H1 (cell line): Measurements from ENCODE around the gene RCBTB1. TPM values are rescaled to one million over a fixed set of nuclear protein-coding genes. Genes with fewer than 3 reads are reported as not detected.

ENCODE experiments used
- CTCF ChIA-PET: fragments of 300-600 bp; sonication (Branson Sonifier 250); formaldehyde crosslinking; loops from one replicate; lab custom pipeline; 2021; ENCODE audit not compliant: partially characterized antibody; lab: Charles Lee
- POLR2A ChIA-PET: fragments of 300-600 bp; sonication (Branson Sonifier 250); formaldehyde crosslinking; loops from one replicate; lab custom pipeline; 2021; ENCODE audit warnings: inconsistent platforms; ENCODE audit not compliant: partially characterized antibody; lab: Charles Lee
- DNase-seq, 2 experiments: peaks; one replicate each; pipeline versions ENCODE4 v3.0.0 to v3.0.0-alpha.2; 2010 to 2022; ENCODE audit warnings: low spot score in 2 of 2, low read depth in 1 of 2, mixed read lengths in 1 of 2
- FAIRE-seq: peaks from 2 replicates; lab custom pipeline; 2011; peaks lifted over from hg19 to GRCh38; lab: Jason Lieb, UNC
- H2AFZ ChIP-seq: 2 replicates; pipeline ENCODE4 v1.8.1; 2012; ENCODE audit warnings: low read length, inconsistent platforms
- H2AK5ac ChIP-seq: 2 replicates; pipeline ENCODE4 v1.6.1; 2013; ENCODE audit warnings: low read depth, low read length
- H2BK120ac ChIP-seq: replicated peaks from 2 replicates; pipeline ENCODE3; 2013; ENCODE audit warnings: low read depth, low read length, inconsistent platforms
- H2BK12ac ChIP-seq: 2 replicates; pipeline ENCODE4 v1.6.1; 2013; ENCODE audit warnings: low read depth, low read length
- H2BK15ac ChIP-seq: 2 replicates; pipeline ENCODE4 v1.6.1; 2013; ENCODE audit warnings: low read length
- H2BK20ac ChIP-seq: 2 replicates; pipeline ENCODE4 v1.6.1; 2013; ENCODE audit warnings: low read length
- H2BK5ac ChIP-seq: 2 replicates; pipeline ENCODE4 v1.6.1; 2013; ENCODE audit warnings: low read depth, low read length
- H3K14ac ChIP-seq: 2 replicates; pipeline ENCODE4 v1.6.1; 2013; ENCODE audit warnings: inconsistent platforms; ENCODE audit not compliant: insufficient read length
- H3K18ac ChIP-seq: 2 replicates; pipeline ENCODE4 v1.6.1; 2013; ENCODE audit warnings: low read length; ENCODE audit errors: extremely low read depth
- H3K23ac ChIP-seq: 2 replicates; pipeline ENCODE4 v1.6.1; 2013; ENCODE audit warnings: inconsistent platforms; ENCODE audit not compliant: insufficient read length
- H3K23me2 ChIP-seq: 2 replicates; pipeline ENCODE4 v1.6.1; 2013; ENCODE audit warnings: low read depth, low read length
- H3K27ac ChIP-seq: 2 replicates; pipeline ENCODE4 v1.6.1; 2011; ENCODE audit warnings: low read depth, low read length, inconsistent platforms
- H3K27me3 ChIP-seq, 4 experiments: replicated peaks in 1 of 4; 1 replicate in 1 of 4; 2 replicates in 3 of 4; pipeline versions ENCODE4 v1.6.1 to v1.8.1; 2011 to 2013; ENCODE audit warnings: low read length in 3 of 4, mild to moderate bottlenecking in 3 of 4, inconsistent platforms in 2 of 4, mixed read lengths in 2 of 4, moderate library complexity in 1 of 4; ENCODE audit not compliant: control insufficient read depth in 3 of 4, insufficient read depth in 3 of 4; ENCODE audit errors: extremely low read depth in 1 of 4
- H3K36me3 ChIP-seq, 4 experiments: 2 replicates each; pipeline versions ENCODE4 v1.6.1 to v1.8.1; 2011 to 2013; ENCODE audit warnings: mild to moderate bottlenecking in 4 of 4, low read length in 3 of 4, moderate library complexity in 2 of 4, control low read depth in 1 of 4, inconsistent platforms in 1 of 4; ENCODE audit not compliant: insufficient read depth in 4 of 4, control insufficient read depth in 2 of 4
- H3K4ac ChIP-seq: replicated peaks from 2 replicates; pipeline ENCODE3; 2013; ENCODE audit warnings: low read length, low read depth, mixed read lengths, inconsistent platforms; ENCODE audit not compliant: insufficient read length
- H3K4me1 ChIP-seq, 4 experiments: replicated peaks in 1 of 4; 1 replicate in 1 of 4; 2 replicates in 3 of 4; pipeline versions ENCODE4 v1.6.1 to v1.8.1; 2011 to 2013; ENCODE audit warnings: low read length in 3 of 4, inconsistent platforms in 2 of 4, mixed read lengths in 1 of 4; ENCODE audit not compliant: insufficient read depth in 4 of 4, control insufficient read depth in 3 of 4
- H3K4me2 ChIP-seq, 2 experiments: 2 replicates each; pipeline versions ENCODE4 v1.6.1 to v1.8.1; 2011 to 2013; ENCODE audit warnings: low read depth in 2 of 2, low read length in 2 of 2, control low read depth in 1 of 2, inconsistent platforms in 1 of 2, mild to moderate bottlenecking in 1 of 2; ENCODE audit not compliant: insufficient read depth in 1 of 2
- H3K4me3 ChIP-seq, 4 experiments: fragments of 200-600, 300-600 bp in 1 of 4; sonication (generic), shearing (Covaris generic), sonication (Bioruptor Twin) in 1 of 4; 2 replicates each; pipeline versions ENCODE4 v1.5.1 to v1.8.1; 2011 to 2016; ENCODE audit warnings: low read length in 4 of 4, low read depth in 3 of 4, control low read depth in 2 of 4, inconsistent platforms in 2 of 4, mild to moderate bottlenecking in 2 of 4, mixed read lengths in 1 of 4, moderate library complexity in 1 of 4; ENCODE audit not compliant: insufficient read depth in 2 of 4; ENCODE audit errors: extremely low read depth in 1 of 4
- H3K56ac ChIP-seq: replicated peaks from 2 replicates; pipeline ENCODE3; 2013; ENCODE audit warnings: low read depth, mild to moderate bottlenecking, mixed read lengths, low read length, inconsistent platforms; ENCODE audit not compliant: insufficient read length
- H3K79me1 ChIP-seq: 2 replicates; pipeline ENCODE4 v1.6.1; 2013; ENCODE audit warnings: low read depth, low read length, control low read depth
- H3K79me2 ChIP-seq, 2 experiments: 2 replicates each; pipeline versions ENCODE4 v1.6.1 to v1.8.1; 2012 to 2013; ENCODE audit warnings: low read length in 2 of 2, mild to moderate bottlenecking in 2 of 2, inconsistent platforms in 1 of 2; ENCODE audit not compliant: insufficient read depth in 2 of 2, control insufficient read depth in 1 of 2
- H3K9ac ChIP-seq, 4 experiments: replicated peaks in 1 of 4; 1 replicate in 1 of 4; 2 replicates in 3 of 4; pipeline versions ENCODE4 v1.6.1 to v1.8.1; 2011 to 2013; ENCODE audit warnings: low read depth in 3 of 4, low read length in 3 of 4, control low read depth in 2 of 4, mild to moderate bottlenecking in 2 of 4, moderate library complexity in 2 of 4, inconsistent platforms in 1 of 4; ENCODE audit errors: extremely low read depth in 1 of 4
- H3K9me3 ChIP-seq, 2 experiments: 2 replicates each; pipeline versions ENCODE4 v1.6.1 to v1.8.1; 2012 to 2013; ENCODE audit warnings: mild to moderate bottlenecking in 2 of 2, moderate library complexity in 2 of 2, control low read depth in 1 of 2, inconsistent platforms in 1 of 2, low read depth in 1 of 2, low read length in 1 of 2, mixed read lengths in 1 of 2; ENCODE audit not compliant: insufficient read depth in 2 of 2
- H4K20me1 ChIP-seq, 2 experiments: replicated peaks in 1 of 2; 2 replicates each; pipeline versions ENCODE3 to v1.8.1; 2011 to 2013; ENCODE audit warnings: inconsistent platforms in 2 of 2, low read length in 2 of 2, mild to moderate bottlenecking in 1 of 2; ENCODE audit not compliant: insufficient read depth in 2 of 2, control insufficient read depth in 1 of 2
- H4K5ac ChIP-seq: 2 replicates; pipeline ENCODE4 v1.6.1; 2013; ENCODE audit warnings: low read length, low read depth, mixed read lengths, inconsistent platforms; ENCODE audit not compliant: insufficient read length
- H4K8ac ChIP-seq: 2 replicates; pipeline ENCODE4 v1.8.0; 2013; ENCODE audit warnings: mild to moderate bottlenecking, moderate library complexity, low read length, inconsistent platforms; ENCODE audit not compliant: insufficient read depth; ENCODE audit errors: extremely low read depth
- H4K91ac ChIP-seq: replicated peaks from 2 replicates; pipeline ENCODE3; 2013; ENCODE audit warnings: low read length, mixed read lengths, inconsistent platforms; ENCODE audit not compliant: insufficient read length
- MAFK ChIP-seq: IDR thresholded peaks from 2 replicates; pipeline ENCODE4 v1.6.1; 2012; ENCODE audit warnings: low read depth, mild to moderate bottlenecking, improper control_type of control experiment, low read length
- USF2 ChIP-seq: IDR thresholded peaks from 2 replicates; pipeline ENCODE4 v1.6.1; 2011; ENCODE audit warnings: low read length, improper control_type of control experiment
- WGBS, 2 experiments: shearing (Covaris generic) in 1 of 2; methylation state at CpG; one replicate each; pipeline versions ENCODE4 v1.1.6 to v1.1.7; 2013 to 2015; ENCODE audit warnings: low lambda C conversion rate in 2 of 2, mixed read lengths in 2 of 2, inconsistent platforms in 1 of 2, low coverage in 1 of 2, missing lambda C conversion rate in 1 of 2; ENCODE audit not compliant: insufficient replicate concordance in 2 of 2, insufficient coverage in 1 of 2, insufficient read length in 1 of 2; ENCODE audit errors: extremely low coverage in 1 of 2, missing lambda C conversion rate in 1 of 2; 5-methylcytosine and 5-hydroxymethylcytosine counted together
- polyA plus RNA-seq, 7 experiments: library from polyadenylated mRNA; depleted of rRNA in 3 of 7; stranded (reverse) in 5 of 7; unstranded in 2 of 7; fragments of >200 nt in 5 of 7; fragments of 200-250 nt in 2 of 7; gene quantifications; 1 replicate in 5 of 7; 2 replicates in 1 of 7; 4 replicates in 1 of 7; pipeline versions ENCODE4 v1.2.1 to v1.2.3, GENCODE V29; 2011 to 2013; ENCODE audit warnings: missing spikeins in 2 of 7, mixed read lengths in 2 of 7
- total RNA-seq: library from RNA; stranded (reverse); fragmentation: NEBNext Ultra II Directional; extraction: Animal tissue kit (Norgen Biotek cat#: 25700); gene quantifications from 2 replicates; pipeline ENCODE4 v1.2.1, GENCODE V29; 2021

The RCBTB1 gene
- total and polyA plus RNA-seq, 2 of the 8 experiments (the other 6 are each of a cell fraction or from before 2014, with no cell fraction given) = 13.7 to 29.8 TPM

DNA sequence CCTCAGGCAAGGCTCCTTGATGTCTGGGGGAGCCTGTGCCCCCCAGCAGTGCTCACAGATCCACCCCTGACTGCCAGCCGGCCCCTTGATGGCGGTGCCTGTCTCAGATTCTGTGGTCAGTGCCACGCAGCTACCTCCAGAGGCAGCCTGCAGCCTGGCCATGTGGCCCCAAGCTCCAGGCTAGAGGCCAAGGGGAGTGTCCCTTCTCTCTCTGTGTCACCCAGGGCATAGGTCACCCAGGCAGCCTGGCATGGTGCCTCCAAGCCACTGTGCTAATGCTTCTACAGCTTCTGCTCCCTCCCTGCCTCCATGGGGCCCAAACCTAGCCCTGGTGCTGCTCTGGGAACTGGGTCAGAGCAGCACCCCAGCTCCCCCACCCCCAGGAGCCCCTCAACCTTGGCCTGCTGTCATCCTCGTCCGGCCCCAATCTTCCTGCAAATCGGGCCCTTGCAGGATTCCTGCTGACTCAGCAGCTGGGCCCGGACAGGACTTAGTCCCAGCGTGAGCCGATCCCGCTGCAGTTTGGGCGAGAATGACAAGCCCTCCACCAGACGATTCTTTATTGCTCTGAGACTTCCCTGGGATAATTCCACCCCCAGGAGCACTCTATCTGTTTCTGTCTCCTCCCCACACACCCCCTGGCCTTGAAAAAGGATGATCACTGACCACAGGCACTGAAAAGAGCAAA, 40.2 kb upstream of the RCBTB1 start:
- H2BK5ac ChIP-seq = no peak overlapping the region
- no peak overlapping the region for H2BK20ac ChIP-seq
- H2AK5ac ChIP-seq = no peak overlapping the region
- H2AFZ ChIP-seq = no peak overlapping the region; the same call in 1 of the 2 replicates
- 76% methylated on average over 11 of the region's 12 CpGs; no CpG with 5 or more reads in 1 of the 2 experiments for WGBS, 2 experiments
- no peak overlapping the region for H2BK12ac ChIP-seq
- no peak overlapping the region for H3K9ac ChIP-seq
- no peaks in the 10 kb centered on the region for H4K20me1 ChIP-seq
- H3K27me3 ChIP-seq = no peaks in the 10 kb centered on the region
- H4K91ac ChIP-seq = no peak overlapping the region
- H2BK120ac ChIP-seq = no peak overlapping the region
- no peaks in the 10 kb centered on the region; the same call in 1 of the 2 replicates for H3K23me2 ChIP-seq
- no peaks in the 10 kb centered on the region; a peak in 1 of 7 replicates for H3K4me1 ChIP-seq
- H3K4me3 ChIP-seq = no peak overlapping the region
- no peaks in the 10 kb centered on the region for H3K79me1 ChIP-seq
- H3K36me3 ChIP-seq = no peaks in the 10 kb centered on the region
- no peak overlapping the region for H3K14ac ChIP-seq
- no peaks in the 10 kb centered on the region for H3K79me2 ChIP-seq
- H3K23ac ChIP-seq = no peak overlapping the region
- no peak overlapping the region for H3K4me2 ChIP-seq
- H3K4ac ChIP-seq = no peak overlapping the region
- POLR2A ChIA-PET = interaction anchor here (1.0 kb wide), 1 partner anchor 11 kb away, joined by 3 read pairs; no protein-coding TSS in a partner anchor
- no peak for TF ChIP-seq USF2
- TF ChIP-seq MAFK = peak; percentile 85
- TF ChIP-seq, all 59 proteins: peak for 1
- no peak overlapping the region for H3K56ac ChIP-seq
- H3K18ac ChIP-seq = no peak overlapping the region
- CTCF ChIA-PET = interaction anchor here (1.5 to 2.0 kb wide), 2 partner anchors 10 to 17 kb away, joined by 5 to 9 read pairs; no protein-coding TSS in a partner anchor
- no peak overlapping the region for H4K8ac ChIP-seq
- no peak overlapping the region for H3K27ac ChIP-seq
- no peak overlapping the region for H4K5ac ChIP-seq
- FAIRE-seq (no peak), DNase-seq (no peak)
- no peaks in the 10 kb centered on the region for H3K9me3 ChIP-seq
- H2BK15ac ChIP-seq = no peak overlapping the region
